Ishikawa (cell line): ENCODE measurements around the gene HOXA11.

Experiments used
- CEBPB ChIP-seq: IDR thresholded peaks from 2 replicates; pipeline ENCODE4 v1.6.1; 2012
- EP300 ChIP-seq: IDR thresholded peaks from 2 replicates; pipeline ENCODE4 v1.6.1; 2012; ENCODE audit warnings: borderline replicate concordance
- FOXM1 ChIP-seq: IDR thresholded peaks from 2 replicates; pipeline ENCODE4 v1.6.1; 2012; ENCODE audit warnings: low read depth, borderline replicate concordance
- MAX ChIP-seq: IDR thresholded peaks from 2 replicates; pipeline ENCODE4 v1.6.1; 2012
- NFIC ChIP-seq: IDR thresholded peaks from 2 replicates; pipeline ENCODE4 v1.6.1; 2012
- RAD21 ChIP-seq: IDR thresholded peaks from 2 replicates; pipeline ENCODE4 v1.6.1; 2012; ENCODE audit warnings: low read depth
- REST ChIP-seq: IDR thresholded peaks from 2 replicates; pipeline ENCODE4 v1.6.1; 2012; ENCODE audit warnings: low read depth, mild to moderate bottlenecking
- TAF1 ChIP-seq: IDR thresholded peaks from 2 replicates; pipeline ENCODE4 v1.6.1; 2012; ENCODE audit warnings: low read depth, mild to moderate bottlenecking
- TCF12 ChIP-seq: IDR thresholded peaks from 2 replicates; pipeline ENCODE4 v1.6.1; 2012; ENCODE audit warnings: low read depth
- TEAD4 ChIP-seq: IDR thresholded peaks from 2 replicates; pipeline ENCODE4 v1.6.1; 2012
- ZBTB7A ChIP-seq: IDR thresholded peaks from 2 replicates; pipeline ENCODE4 v1.6.1; 2012; ENCODE audit warnings: low read depth

GRCh38 chr7:27212497-27213432, 27.7 kb upstream of the HOXA11 start:
- TF ChIP-seq EP300 (no peak), TAF1 (no peak), TCF12 (no peak), FOXM1 (no peak), RAD21 (no peak), REST (no peak), MAX (no peak), ZBTB7A (no peak), CEBPB (no peak), NFIC (no peak), TEAD4 (no peak)
